ENCODE data around the gene ZNF268. TPM values are rescaled to one million over a fixed set of nuclear protein-coding genes. Genes with fewer than 3 reads are reported as not detected.
"Not testable (repeated sequence)": the region's sequence is repeated elsewhere in the genome, so short reads cannot be mapped to it uniquely, and the experiment has no call there.

Gene ZNF268
- total RNA-seq, 1 donor from 2014 or later = 54.2 TPM

DNA sequence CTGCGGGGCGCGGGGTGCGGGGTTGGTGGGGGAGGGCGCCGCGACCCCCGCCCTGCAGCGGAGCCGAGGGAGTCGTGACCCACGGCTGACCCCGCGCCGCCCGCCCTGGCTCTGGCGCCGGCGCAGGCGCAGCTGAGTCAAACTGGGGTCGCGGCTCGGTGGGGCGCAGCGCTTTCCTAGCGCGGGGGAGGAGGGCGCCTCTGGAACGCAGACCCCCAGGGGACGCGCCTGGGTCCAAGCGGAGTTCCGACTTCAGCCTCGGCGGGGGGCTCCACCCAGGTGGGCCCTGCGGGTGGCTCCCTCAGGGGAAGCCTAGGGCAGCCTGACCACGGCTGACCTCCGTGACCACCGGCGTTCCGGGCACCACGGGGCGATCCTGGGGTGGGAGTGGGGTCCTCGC lies 54.8 kb downstream of the ZNF268 start:
- H3K4me1 ChIP-seq = no peaks in the 10 kb centered on the region
- no peaks in the 10 kb centered on the region for H4K20me1 ChIP-seq (ENCODE audit: low read depth)
- no peak overlapping the region for H3K9ac ChIP-seq
- H3K4me1 Mint-ChIP-seq = no peaks in the 10 kb centered on the region
- no peak for TF ChIP-seq EZH2phosphoT487 (IDR thresholded peaks at IDR 0.05)
- DNase-seq (ENCODE audit: low spot score) = no peak
- no peaks in the 10 kb centered on the region for H3K79me2 ChIP-seq (ENCODE audit: low read depth)
- no peaks in the 10 kb centered on the region for H3K36me3 ChIP-seq
- peaks cover 9% of the 10 kb centered on the region for H3K27me3 Mint-ChIP-seq (ENCODE audit: insufficient read depth, low read depth)
- peaks cover 4% of the 10 kb centered on the region for H3K36me3 Mint-ChIP-seq
- no peaks in the 10 kb centered on the region for H3K27me3 ChIP-seq
- H3K4me3 ChIP-seq = no peak overlapping the region
- peaks cover 8% of the 10 kb centered on the region for H3K9me3 ChIP-seq (ENCODE audit: low read depth)
- no peak overlapping the region for H3K27ac Mint-ChIP-seq
- peaks cover 64% of the 10 kb centered on the region for H3K9me3 Mint-ChIP-seq
- H3K4me2 ChIP-seq = no peak overlapping the region
- H3K4me3 Mint-ChIP-seq = no peak overlapping the region
- H3K27ac ChIP-seq = no peak overlapping the region
- H3F3A ChIP-seq (ENCODE audit: low read depth) = no peaks in the 10 kb centered on the region
- H2AFZ ChIP-seq (replicated peaks) = no peak overlapping the region

GRCh38 chr12:133236556-133236955 lies 55.3 kb downstream of the ZNF268 start:
- no peak for TF ChIP-seq EZH2 (IDR thresholded peaks at IDR 0.05)
- Mint-ChIP-seq H3K4me3 (no peak overlapping the region), H3K4me1 (no peaks in the 10 kb centered on the region), H3K36me3 (peaks cover 4% of the 10 kb centered on the region), H3K9me3 (peaks cover 64% of the 10 kb centered on the region), H3K27ac (no peak overlapping the region), H3K27me3 (ENCODE audit: insufficient read depth, low read depth) (peaks cover 12% of the 10 kb centered on the region)
- Histone ChIP-seq H3K36me3 (no peaks in the 10 kb centered on the region), H3K79me2 (ENCODE audit: low read depth) (no peaks in the 10 kb centered on the region), H3K9ac (no peak overlapping the region), H3K4me2 (no peak overlapping the region), H4K20me1 (ENCODE audit: low read depth) (no peaks in the 10 kb centered on the region), H2AFZ (replicated peaks) (no peak overlapping the region), H3K9me3 (ENCODE audit: low read depth) (peaks cover 8% of the 10 kb centered on the region), H3K27ac (no peak overlapping the region), H3F3A (ENCODE audit: low read depth) (no peaks in the 10 kb centered on the region), H3K4me3 (no peak overlapping the region), H3K4me1 (no peaks in the 10 kb centered on the region), H3K27me3 (no peaks in the 10 kb centered on the region)
- no peak for DNase-seq (ENCODE audit: low spot score)

- Histone ChIP-seq H3K4me3 (no peak overlapping the region), H2AFZ (replicated peaks) (no peak overlapping the region), H3F3A (ENCODE audit: low read depth) (no peaks in the 10 kb centered on the region), H3K27ac (no peak overlapping the region), H3K79me2 (ENCODE audit: low read depth) (no peaks in the 10 kb centered on the region), H3K9me3 (ENCODE audit: low read depth) (peaks cover 7% of the 10 kb centered on the region), H3K4me2 (no peak overlapping the region), H3K9ac (no peak overlapping the region), H3K4me1 (no peaks in the 10 kb centered on the region), H3K27me3 (no peaks in the 10 kb centered on the region), H4K20me1 (ENCODE audit: low read depth) (no peaks in the 10 kb centered on the region), H3K36me3 (no peaks in the 10 kb centered on the region)
- Mint-ChIP-seq H3K9me3 (peaks cover 50% of the 10 kb centered on the region), H3K36me3 (no peaks in the 10 kb centered on the region), H3K27me3 (ENCODE audit: insufficient read depth, low read depth) (peaks cover 8% of the 10 kb centered on the region), H3K4me3 (no peak overlapping the region), H3K27ac (no peak overlapping the region), H3K4me1 (no peaks in the 10 kb centered on the region)
- TF ChIP-seq, protein P1, sequence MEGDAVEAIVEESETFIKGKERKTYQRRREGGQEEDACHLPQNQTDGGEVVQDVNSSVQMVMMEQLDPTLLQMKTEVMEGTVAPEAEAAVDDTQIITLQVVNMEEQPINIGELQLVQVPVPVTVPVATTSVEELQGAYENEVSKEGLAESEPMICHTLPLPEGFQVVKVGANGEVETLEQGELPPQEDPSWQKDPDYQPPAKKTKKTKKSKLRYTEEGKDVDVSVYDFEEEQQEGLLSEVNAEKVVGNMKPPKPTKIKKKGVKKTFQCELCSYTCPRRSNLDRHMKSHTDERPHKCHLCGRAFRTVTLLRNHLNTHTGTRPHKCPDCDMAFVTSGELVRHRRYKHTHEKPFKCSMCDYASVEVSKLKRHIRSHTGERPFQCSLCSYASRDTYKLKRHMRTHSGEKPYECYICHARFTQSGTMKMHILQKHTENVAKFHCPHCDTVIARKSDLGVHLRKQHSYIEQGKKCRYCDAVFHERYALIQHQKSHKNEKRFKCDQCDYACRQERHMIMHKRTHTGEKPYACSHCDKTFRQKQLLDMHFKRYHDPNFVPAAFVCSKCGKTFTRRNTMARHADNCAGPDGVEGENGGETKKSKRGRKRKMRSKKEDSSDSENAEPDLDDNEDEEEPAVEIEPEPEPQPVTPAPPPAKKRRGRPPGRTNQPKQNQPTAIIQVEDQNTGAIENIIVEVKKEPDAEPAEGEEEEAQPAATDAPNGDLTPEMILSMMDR (IDR thresholded peaks at IDR 0.05) = no peak
- TF ChIP-seq EZH2phosphoT487 (IDR thresholded peaks at IDR 0.05) (no peak), EZH2 (IDR thresholded peaks at IDR 0.05) (no peak)
- DNase-seq (ENCODE audit: low spot score) = no peak
Observed at GRCh38 chr12:133251732-133252131, 70.4 kb downstream of the ZNF268 start.

DNA sequence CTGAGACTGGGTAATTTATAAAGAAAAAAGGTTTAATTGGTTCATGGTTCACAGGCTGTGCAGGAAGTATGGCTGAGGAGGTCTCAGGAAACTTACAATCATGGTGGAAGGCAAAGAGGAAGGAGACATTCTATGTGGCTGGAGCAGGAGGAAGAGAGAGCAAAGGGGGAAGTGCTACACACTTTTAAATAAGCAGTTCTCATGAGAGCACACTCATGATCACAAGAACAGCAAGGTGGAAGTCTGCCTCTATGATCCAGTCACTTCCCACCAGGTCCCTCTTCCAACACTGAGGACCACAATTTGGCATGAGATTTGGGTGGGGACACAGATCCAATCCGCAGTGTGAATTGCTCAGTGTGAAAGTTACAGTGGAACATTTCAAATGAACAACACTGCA lies 74.5 kb downstream of the ZNF268 start:
- not testable (repeated sequence) for H3K4me1 ChIP-seq; H3K4me1 Mint-ChIP-seq; H3K27me3 ChIP-seq; H3K79me2 ChIP-seq (ENCODE audit: low read depth); DNase-seq (ENCODE audit: low spot score); H3K4me3 ChIP-seq; H3F3A ChIP-seq (ENCODE audit: low read depth); H3K36me3 ChIP-seq; H3K4me3 Mint-ChIP-seq; H3K27me3 Mint-ChIP-seq (ENCODE audit: insufficient read depth, low read depth); H2AFZ ChIP-seq (replicated peaks); H4K20me1 ChIP-seq (ENCODE audit: low read depth); H3K9ac ChIP-seq; H3K27ac Mint-ChIP-seq; H3K27ac ChIP-seq; H3K4me2 ChIP-seq; H3K36me3 Mint-ChIP-seq
- peaks cover 32% of the 10 kb centered on the region for H3K9me3 Mint-ChIP-seq
- peaks cover 23% of the 10 kb centered on the region for H3K9me3 ChIP-seq (ENCODE audit: low read depth)

DNA sequence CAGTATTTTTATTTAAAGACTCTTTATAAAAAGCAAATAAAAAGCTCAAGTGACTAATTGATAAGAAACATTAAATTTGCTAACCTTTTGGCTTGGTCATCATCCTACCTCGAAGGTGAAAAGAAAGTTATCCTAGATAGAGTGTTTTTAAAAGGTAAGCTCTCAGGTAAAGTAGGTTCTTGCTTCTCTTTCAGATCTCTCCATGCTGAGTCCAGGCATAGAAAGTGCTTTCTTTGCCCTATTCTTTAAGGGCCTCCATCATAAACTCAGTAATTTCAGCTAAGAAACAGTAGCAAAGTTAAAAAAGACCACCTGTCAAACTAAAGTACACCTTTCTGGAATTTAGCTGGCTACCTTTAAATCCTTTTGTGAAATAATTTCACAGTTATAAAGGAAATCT lies 75.0 kb downstream of the ZNF268 start:
- Mint-ChIP-seq H3K4me3 (no peak overlapping the region), H3K27ac (no peak overlapping the region), H3K36me3 (no peaks in the 10 kb centered on the region), H3K9me3 (peaks cover 31% of the 10 kb centered on the region), H3K4me1 (no peaks in the 10 kb centered on the region), H3K27me3 (ENCODE audit: insufficient read depth, low read depth) (peaks cover 3% of the 10 kb centered on the region)
- peaks cover 20% of the 10 kb centered on the region for H3K9me3 ChIP-seq (ENCODE audit: low read depth)
- no peaks in the 10 kb centered on the region for H3F3A ChIP-seq (ENCODE audit: low read depth)
- H3K4me1 ChIP-seq = no peaks in the 10 kb centered on the region
- H3K4me3 ChIP-seq = no peak overlapping the region
- H3K4me2 ChIP-seq = no peak overlapping the region
- no peaks in the 10 kb centered on the region for H3K79me2 ChIP-seq (ENCODE audit: low read depth)
- H3K27me3 ChIP-seq = no peaks in the 10 kb centered on the region
- H3K9ac ChIP-seq = no peak overlapping the region
- TF ChIP-seq EZH2 (IDR thresholded peaks at IDR 0.05) (no peak), EZH2phosphoT487 (IDR thresholded peaks at IDR 0.05) (no peak)
- TF ChIP-seq, protein P1 (IDR thresholded peaks at IDR 0.05) = no peak
- H3K36me3 ChIP-seq = no peaks in the 10 kb centered on the region
- H2AFZ ChIP-seq (replicated peaks) = no peak overlapping the region
- H4K20me1 ChIP-seq (ENCODE audit: low read depth) = no peaks in the 10 kb centered on the region
- DNase-seq (ENCODE audit: low spot score) = no peak
- H3K27ac ChIP-seq = no peak overlapping the region

Data from neural progenitor cell (in vitro differentiated cells).